WTC11 (cell line): ENCODE measurements around the gene STK38L. TPM values are rescaled to one million over a fixed set of nuclear protein-coding genes. Genes with fewer than 3 reads are reported as not detected.

Experiments used
- ATAC-seq: fragments of 200-7000 bp; cut with Tn5 transposase; 2 replicates; pipeline ENCODE4 v1.10.0; 2021; ENCODE audit warnings: mild to moderate bottlenecking, moderate library complexity
- CTCF ChIA-PET: fragments of 300-600 bp; sonication (Branson Sonifier 250); formaldehyde crosslinking; loops from one replicate; lab custom pipeline; 2021; ENCODE audit warnings: antibody characterized with exemption; lab: Charles Lee
- POLR2A ChIA-PET: fragments of 350-600 bp; sonication (Branson Sonifier 250); formaldehyde crosslinking; loops from one replicate; lab custom pipeline; 2021; ENCODE audit warnings: antibody characterized with exemption; lab: Charles Lee
- DNase-seq: peaks from one replicate; pipeline ENCODE4 v3.0.0; 2021; ENCODE audit warnings: low spot score
- H3K27ac Mint-ChIP-seq: 2 replicates; pipeline ENCODE4 v1.8.0; 2021; ENCODE audit warnings: mixed read lengths
- H3K27me3 Mint-ChIP-seq: 2 replicates; pipeline ENCODE4 v1.8.0; 2021; ENCODE audit warnings: low read depth, mild to moderate bottlenecking, moderate library complexity, mixed read lengths
- H3K36me3 Mint-ChIP-seq: 2 replicates; pipeline ENCODE4 v1.8.0; 2021; ENCODE audit warnings: mixed read lengths
- H3K4me1 Mint-ChIP-seq: 2 replicates; pipeline ENCODE4 v1.8.0; 2022; ENCODE audit warnings: mixed read lengths
- H3K4me3 Mint-ChIP-seq: 2 replicates; pipeline ENCODE4 v1.8.0; 2021; ENCODE audit warnings: mild to moderate bottlenecking, moderate library complexity, mixed read lengths
- H3K9me3 Mint-ChIP-seq: 2 replicates; pipeline ENCODE4 v1.8.0; 2021; ENCODE audit warnings: mixed read lengths
- ARID4B ChIP-seq: sonication (generic); formaldehyde crosslinking; IDR thresholded peaks from 2 replicates; pipeline ENCODE4 v1.8.0; 2023; ENCODE audit warnings: missing genetic modification reagents, mild to moderate bottlenecking, borderline replicate concordance
- CTCF ChIP-seq: fragments of 200-600 bp; IDR thresholded peaks from 2 replicates; pipeline ENCODE4 v1.8.0; 2022; ENCODE audit warnings: antibody characterized with exemption
- ELF4 ChIP-seq: sonication (generic); formaldehyde crosslinking; IDR thresholded peaks from 2 replicates; pipeline ENCODE4 v1.8.1; 2022; ENCODE audit warnings: low read depth, mild to moderate bottlenecking, moderate library complexity, missing genetic modification reagents
- FOXK1 ChIP-seq: sonication (generic); formaldehyde crosslinking; IDR thresholded peaks from 2 replicates; pipeline ENCODE4 v1.8.0; 2022; ENCODE audit warnings: mild to moderate bottlenecking, moderate library complexity, missing genetic modification reagents
- JUN ChIP-seq: sonication (generic); formaldehyde crosslinking; IDR thresholded peaks from 2 replicates; pipeline ENCODE4 v1.8.0; 2023; ENCODE audit warnings: mild to moderate bottlenecking, missing genetic modification reagents
- KAT7 ChIP-seq: sonication (generic); formaldehyde crosslinking; IDR thresholded peaks from 2 replicates; pipeline ENCODE4 v1.8.1; 2023; ENCODE audit warnings: missing genetic modification reagents, mild to moderate bottlenecking, borderline replicate concordance
- MXD4 ChIP-seq: fragments of 250-450 bp; sonication (Bioruptor Pico); IDR thresholded peaks from 2 replicates; pipeline ENCODE4 v1.8.0; 2021; ENCODE audit warnings: mild to moderate bottlenecking, moderate library complexity, borderline replicate concordance
- NR2C2 ChIP-seq: sonication (generic); formaldehyde crosslinking; IDR thresholded peaks from 2 replicates; pipeline ENCODE4 v1.8.0; 2022; ENCODE audit warnings: mild to moderate bottlenecking, missing genetic modification reagents
- NR3C1 ChIP-seq: sonication (generic); formaldehyde crosslinking; conservative IDR thresholded peaks from 2 replicates; pipeline ENCODE4 v1.8.1; 2023; ENCODE audit warnings: low read depth, mild to moderate bottlenecking, missing genetic modification reagents
- SMAD3 ChIP-seq: sonication (generic); formaldehyde crosslinking; IDR thresholded peaks from 2 replicates; pipeline ENCODE4 v1.8.0; 2022; ENCODE audit warnings: missing genetic modification reagents, mild to moderate bottlenecking, borderline replicate concordance
- USF2 ChIP-seq: sonication (generic); formaldehyde crosslinking; IDR thresholded peaks from 2 replicates; pipeline ENCODE4 v1.8.1; 2023; ENCODE audit warnings: mild to moderate bottlenecking, missing genetic modification reagents, moderate library complexity
- ZNF671 ChIP-seq: fragments of 250-450 bp; sonication (Bioruptor Pico); IDR thresholded peaks from 2 replicates; pipeline ENCODE4 v1.8.0; 2021; ENCODE audit warnings: mild to moderate bottlenecking
- total RNA-seq: library from RNA; stranded (reverse); gene quantifications from 3 replicates; pipeline ENCODE4 v1.2.3, GENCODE V29; 2021
- TF ChIP-seq, protein P1 (sequence below): sonication (generic); formaldehyde crosslinking; IDR thresholded peaks from 2 replicates; pipeline ENCODE4 v1.8.0; 2022; ENCODE audit warnings: missing genetic modification reagents

Gene STK38L
- total RNA-seq, 1 experiment from 2014 or later, result 47.2 TPM

- ChIA-PET POLR2A (no interaction called here), CTCF (no interaction called here)
- DNase-seq (no peak), ATAC-seq (no peak)
- H3K36me3 Mint-ChIP-seq, result peaks cover 10% of the 10 kb centered on the region
- peaks cover 65% of the 10 kb centered on the region for H3K4me1 Mint-ChIP-seq
- H3K27ac Mint-ChIP-seq, result no peak overlapping the region
- TF ChIP-seq KAT7 (no peak), MXD4 (CRISPR knock-in tag) (no peak)
- TF ChIP-seq, all 79 proteins: peak for 0
- H3K27me3 Mint-ChIP-seq, result no peaks in the 10 kb centered on the region
- H3K4me3 Mint-ChIP-seq, result no peak overlapping the region
- no peaks in the 10 kb centered on the region for H3K9me3 Mint-ChIP-seq
Observed at GRCh38 chr12:27273114-27273513, 29.0 kb downstream of the STK38L start.

GRCh38 chr12:27274706-27275105 is 30.6 kb downstream of the STK38L start:
- ChIA-PET POLR2A (no interaction called here), CTCF (no interaction called here)
- peaks cover 76% of the 10 kb centered on the region for H3K4me1 Mint-ChIP-seq
- H3K36me3 Mint-ChIP-seq, result peaks cover 3% of the 10 kb centered on the region; the same call in 1 of the 2 replicates
- ATAC-seq (no peak), DNase-seq (no peak)
- peak overlapping the region; percentile 66 for H3K27ac Mint-ChIP-seq
- no peak overlapping the region for H3K4me3 Mint-ChIP-seq
- H3K27me3 Mint-ChIP-seq, result no peaks in the 10 kb centered on the region
- H3K9me3 Mint-ChIP-seq, result no peaks in the 10 kb centered on the region
- TF ChIP-seq NR3C1 (CRISPR knock-in tag), result no peak
- no peak for TF ChIP-seq SMAD3
- no peak for TF ChIP-seq KAT7
- no peak for TF ChIP-seq JUN (CRISPR knock-in tag)
- TF ChIP-seq NR2C2 (CRISPR knock-in tag), result no peak
- no peak for TF ChIP-seq ARID4B (CRISPR knock-in tag)
- no peak for TF ChIP-seq ELF4 (CRISPR knock-in tag)
- no peak for TF ChIP-seq USF2 (CRISPR knock-in tag)
- no peak for TF ChIP-seq ZNF671 (CRISPR knock-in tag)
- no peak for TF ChIP-seq CTCF

- Mint-ChIP-seq H3K36me3 (no peaks in the 10 kb centered on the region), H3K27me3 (no peaks in the 10 kb centered on the region), H3K9me3 (no peaks in the 10 kb centered on the region), H3K4me3 (peak overlapping the region; percentile 16), H3K4me1 (peaks cover 77% of the 10 kb centered on the region), H3K27ac (peak overlapping the region; percentile 89)
- no peak for DNase-seq
- peak; percentile 87 for ATAC-seq
- ChIA-PET POLR2A (interaction anchor here (1.3 kb wide), 1 partner anchor 32 kb away, joined by 4 read pairs; the partner anchor contains the start of gene STK38L), CTCF (no interaction called here)
- TF ChIP-seq, protein P1, sequence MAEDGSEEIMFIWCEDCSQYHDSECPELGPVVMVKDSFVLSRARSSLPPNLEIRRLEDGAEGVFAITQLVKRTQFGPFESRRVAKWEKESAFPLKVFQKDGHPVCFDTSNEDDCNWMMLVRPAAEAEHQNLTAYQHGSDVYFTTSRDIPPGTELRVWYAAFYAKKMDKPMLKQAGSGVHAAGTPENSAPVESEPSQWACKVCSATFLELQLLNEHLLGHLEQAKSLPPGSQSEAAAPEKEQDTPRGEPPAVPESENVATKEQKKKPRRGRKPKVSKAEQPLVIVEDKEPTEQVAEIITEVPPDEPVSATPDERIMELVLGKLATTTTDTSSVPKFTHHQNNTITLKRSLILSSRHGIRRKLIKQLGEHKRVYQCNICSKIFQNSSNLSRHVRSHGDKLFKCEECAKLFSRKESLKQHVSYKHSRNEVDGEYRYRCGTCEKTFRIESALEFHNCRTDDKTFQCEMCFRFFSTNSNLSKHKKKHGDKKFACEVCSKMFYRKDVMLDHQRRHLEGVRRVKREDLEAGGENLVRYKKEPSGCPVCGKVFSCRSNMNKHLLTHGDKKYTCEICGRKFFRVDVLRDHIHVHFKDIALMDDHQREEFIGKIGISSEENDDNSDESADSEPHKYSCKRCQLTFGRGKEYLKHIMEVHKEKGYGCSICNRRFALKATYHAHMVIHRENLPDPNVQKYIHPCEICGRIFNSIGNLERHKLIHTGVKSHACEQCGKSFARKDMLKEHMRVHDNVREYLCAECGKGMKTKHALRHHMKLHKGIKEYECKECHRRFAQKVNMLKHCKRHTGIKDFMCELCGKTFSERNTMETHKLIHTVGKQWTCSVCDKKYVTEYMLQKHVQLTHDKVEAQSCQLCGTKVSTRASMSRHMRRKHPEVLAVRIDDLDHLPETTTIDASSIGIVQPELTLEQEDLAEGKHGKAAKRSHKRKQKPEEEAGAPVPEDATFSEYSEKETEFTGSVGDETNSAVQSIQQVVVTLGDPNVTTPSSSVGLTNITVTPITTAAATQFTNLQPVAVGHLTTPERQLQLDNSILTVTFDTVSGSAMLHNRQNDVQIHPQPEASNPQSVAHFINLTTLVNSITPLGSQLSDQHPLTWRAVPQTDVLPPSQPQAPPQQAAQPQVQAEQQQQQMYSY (CRISPR knock-in tag), result peak; percentile 65
- TF ChIP-seq FOXK1 (CRISPR knock-in tag), result no peak
Observed at GRCh38 chr12:27276275-27276674, 32.2 kb downstream of the STK38L start.
